Fibroblast of villous mesenchyme (primary cell): Measurements from ENCODE around the gene DYRK1A. TPM values are rescaled to one million over a fixed set of nuclear protein-coding genes. Genes with fewer than 3 reads are reported as not detected.
"Not testable (repeated sequence)": the region's sequence is repeated elsewhere in the genome, so short reads cannot be mapped to it uniquely, and the experiment has no call there.

ENCODE experiments used
- DNase-seq: peaks from one replicate; pipeline ENCODE4 v3.0.0-alpha.2; 2010; ENCODE audit warnings: low read depth
- H3K4me3 ChIP-seq: 2 replicates; pipeline ENCODE4 v1.5.1; 2011; ENCODE audit warnings: low read depth, mild to moderate bottlenecking, low read length
- total RNA-seq: library from RNA; depleted of rRNA; stranded (reverse); fragments of >200 nt; gene quantifications from 2 replicates; pipeline ENCODE4 v1.2.3, GENCODE V29; 2012
- TF ChIP-seq, protein P1 (sequence below): IDR thresholded peaks from 2 replicates; pipeline ENCODE4 v1.5.1; 2012; ENCODE audit warnings: low read depth, mild to moderate bottlenecking, low read length; ENCODE audit not compliant: insufficient read depth

The DYRK1A gene
- total RNA-seq, result 68.3 and 77.7 TPM in 2 replicates

DNA sequence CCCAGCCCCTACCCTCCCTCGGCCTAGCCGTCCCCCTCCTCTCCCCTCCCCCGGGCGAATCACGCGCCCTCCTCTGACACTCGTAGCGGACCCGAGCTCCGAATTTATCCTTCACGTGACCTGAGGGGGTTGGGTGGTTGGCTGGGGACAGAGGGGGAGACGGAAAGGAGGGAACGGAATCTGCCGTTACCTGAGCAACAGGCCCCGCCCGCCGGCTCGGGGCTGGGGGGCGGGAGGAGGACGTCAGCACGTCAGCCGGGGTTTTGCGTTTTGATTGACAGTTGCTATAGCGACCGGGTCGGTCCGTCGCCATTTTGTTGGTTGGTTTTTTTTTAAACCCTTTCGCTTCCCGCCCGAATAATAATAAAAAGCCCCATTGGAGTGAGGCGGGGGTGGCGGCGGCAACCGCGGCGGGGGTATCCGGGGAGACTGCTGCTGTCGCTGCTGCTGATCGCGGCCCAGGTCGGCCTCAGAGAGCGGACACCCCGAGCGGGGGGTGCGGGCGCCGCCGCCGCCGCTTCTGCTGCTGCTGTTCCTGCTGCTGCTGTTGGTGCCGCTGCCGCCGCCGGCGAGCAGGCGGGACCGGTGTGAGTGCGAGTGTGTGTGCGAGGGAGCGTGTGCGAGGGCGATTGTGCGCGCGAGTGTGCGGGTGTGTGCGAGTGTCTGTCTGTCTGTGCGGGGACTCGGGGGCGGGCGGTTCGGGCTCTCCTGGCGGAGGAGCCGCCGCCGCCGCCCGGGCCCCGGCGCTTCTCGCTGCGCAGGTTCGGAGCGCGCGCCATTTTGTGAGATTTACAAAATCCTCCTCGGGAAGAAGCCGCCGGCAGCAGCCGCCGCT is at the start of gene DYRK1A:
Gene DYRK1A, plus strand, starts transcription at position 292 of the 835 bp plus-strand sequence. CDS start 53,602 bp downstream, outside the sequence.
- peak within 1 kb of the TSS; percentile 82 for H3K4me3 ChIP-seq
- TF ChIP-seq, protein P1, sequence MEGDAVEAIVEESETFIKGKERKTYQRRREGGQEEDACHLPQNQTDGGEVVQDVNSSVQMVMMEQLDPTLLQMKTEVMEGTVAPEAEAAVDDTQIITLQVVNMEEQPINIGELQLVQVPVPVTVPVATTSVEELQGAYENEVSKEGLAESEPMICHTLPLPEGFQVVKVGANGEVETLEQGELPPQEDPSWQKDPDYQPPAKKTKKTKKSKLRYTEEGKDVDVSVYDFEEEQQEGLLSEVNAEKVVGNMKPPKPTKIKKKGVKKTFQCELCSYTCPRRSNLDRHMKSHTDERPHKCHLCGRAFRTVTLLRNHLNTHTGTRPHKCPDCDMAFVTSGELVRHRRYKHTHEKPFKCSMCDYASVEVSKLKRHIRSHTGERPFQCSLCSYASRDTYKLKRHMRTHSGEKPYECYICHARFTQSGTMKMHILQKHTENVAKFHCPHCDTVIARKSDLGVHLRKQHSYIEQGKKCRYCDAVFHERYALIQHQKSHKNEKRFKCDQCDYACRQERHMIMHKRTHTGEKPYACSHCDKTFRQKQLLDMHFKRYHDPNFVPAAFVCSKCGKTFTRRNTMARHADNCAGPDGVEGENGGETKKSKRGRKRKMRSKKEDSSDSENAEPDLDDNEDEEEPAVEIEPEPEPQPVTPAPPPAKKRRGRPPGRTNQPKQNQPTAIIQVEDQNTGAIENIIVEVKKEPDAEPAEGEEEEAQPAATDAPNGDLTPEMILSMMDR, result no peak
- DNase-seq, result peak; percentile 100

DNA sequence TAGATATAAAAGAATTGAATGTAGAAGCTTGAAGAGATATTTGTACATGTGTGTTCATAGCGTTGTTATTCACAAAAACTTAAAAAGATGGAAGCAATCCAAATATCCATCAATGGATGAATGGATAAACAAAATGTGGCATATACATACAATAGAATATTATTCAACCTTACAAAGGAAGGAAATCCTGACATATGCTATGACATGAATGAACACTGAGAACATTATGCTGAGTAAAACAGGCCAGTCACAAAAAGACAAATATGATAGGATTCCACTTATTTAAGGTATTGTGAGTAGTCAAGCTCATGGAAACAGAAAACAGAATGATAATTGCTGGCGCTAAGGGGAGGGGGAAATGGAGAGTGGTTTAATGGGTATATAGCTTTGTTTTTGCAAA is 47.0 kb upstream of the DYRK1A start:
- no peak overlapping the region for H3K4me3 ChIP-seq
- DNase-seq, result no peak
- TF ChIP-seq, protein P1, result no peak

DNA sequence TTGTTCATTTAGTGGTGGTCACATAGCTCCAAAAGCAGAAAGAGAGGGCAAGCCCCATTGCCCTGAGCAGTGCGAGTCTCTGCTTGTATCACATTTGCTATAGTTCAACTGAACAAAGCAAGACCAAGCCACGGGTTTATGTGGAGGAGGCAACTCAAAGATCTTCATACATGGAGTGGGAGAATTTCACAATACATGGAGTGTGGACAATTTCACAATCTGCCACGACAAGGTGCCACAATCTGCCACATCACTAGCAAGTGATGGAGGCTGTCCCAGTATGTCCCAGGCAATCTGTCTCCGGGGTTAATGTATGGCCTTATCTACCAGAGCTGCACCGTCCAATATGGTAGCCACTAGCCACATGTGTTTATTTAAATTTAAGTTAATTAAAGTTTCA is 44.5 kb upstream of the DYRK1A start:
- no peak for DNase-seq
- TF ChIP-seq, protein P1, result no peak
- H3K4me3 ChIP-seq, result no peak overlapping the region

DNA sequence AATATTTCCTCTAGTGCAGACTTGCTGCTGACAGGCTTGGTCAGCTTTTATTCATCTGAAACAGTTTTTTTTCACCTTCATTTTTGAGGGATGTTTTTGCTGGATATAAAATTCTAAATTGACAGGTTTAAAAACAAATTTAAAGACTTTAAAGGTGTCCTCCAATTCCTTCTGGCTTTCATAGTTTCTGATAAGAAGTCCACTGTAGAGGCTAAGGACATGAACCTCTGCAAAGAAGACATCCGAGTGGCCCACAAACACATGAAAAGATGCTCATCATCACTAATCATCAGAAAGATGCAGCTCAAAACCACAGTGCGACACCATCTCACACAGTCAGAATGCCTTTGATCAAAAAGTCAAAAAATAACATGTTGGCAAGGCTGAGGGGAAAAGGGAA is 42.0 kb upstream of the DYRK1A start:
- TF ChIP-seq, protein P1, result no peak
- no peak overlapping the region for H3K4me3 ChIP-seq
- no peak for DNase-seq

DNA sequence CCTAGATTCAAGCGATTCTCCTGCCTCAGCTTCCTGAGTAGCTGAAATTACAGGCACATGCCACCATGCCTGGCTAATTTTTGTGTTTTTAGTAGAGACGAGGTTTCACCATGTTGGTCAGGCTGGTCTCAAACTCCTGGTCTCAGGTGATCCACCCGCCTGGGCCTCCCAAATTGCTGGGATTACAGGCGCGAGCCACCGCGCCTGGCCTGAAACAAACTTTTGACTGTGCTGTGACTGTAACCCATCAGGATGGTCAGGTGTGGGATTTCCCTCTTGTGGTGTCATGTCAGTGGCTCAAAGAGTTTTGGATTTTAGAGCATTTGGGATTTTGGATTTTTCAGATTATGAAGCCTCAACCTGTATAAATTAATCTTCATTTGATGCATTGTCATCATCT is 38.4 kb upstream of the DYRK1A start:
- not testable (repeated sequence) for H3K4me3 ChIP-seq, DNase-seq

DNA sequence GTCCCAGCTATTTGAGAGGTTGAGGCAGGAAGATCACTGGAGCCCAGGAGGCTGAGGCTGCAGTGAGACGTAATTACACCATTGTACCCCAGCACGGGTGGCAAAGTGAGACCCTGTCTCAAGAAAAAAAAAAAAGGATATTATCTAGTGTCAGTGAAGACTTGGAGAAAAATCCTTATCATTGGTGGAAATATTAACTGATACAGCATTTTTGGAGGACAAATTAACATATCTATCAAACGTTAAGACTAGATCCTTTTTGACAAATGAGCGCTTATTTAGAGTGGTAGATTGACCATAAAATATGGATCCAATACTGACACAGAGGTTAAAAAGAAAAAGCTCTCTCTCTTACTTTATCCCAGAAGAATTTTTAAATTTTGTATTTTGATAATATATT is 35.2 kb upstream of the DYRK1A start:
- no peak overlapping the region for H3K4me3 ChIP-seq
- TF ChIP-seq, protein P1, result no peak
- no peak for DNase-seq

DNA sequence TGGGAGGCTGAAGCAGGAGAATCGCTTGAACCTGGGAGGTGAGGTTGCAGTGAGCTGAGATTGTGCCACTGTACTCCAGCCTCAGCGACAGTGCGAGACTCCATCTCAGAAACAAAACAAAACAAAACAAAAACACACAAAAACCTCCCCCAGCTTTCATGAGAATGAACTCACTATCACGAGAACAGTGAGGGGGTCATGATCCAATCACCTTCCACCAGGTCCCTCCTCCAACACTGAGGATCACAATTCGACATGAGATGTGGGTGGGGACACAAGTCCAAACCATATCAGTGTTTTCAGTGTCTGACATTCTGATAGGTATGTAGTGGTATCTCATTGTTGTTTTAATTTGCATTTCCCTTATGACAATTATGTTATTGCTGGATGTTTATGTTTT is 31.5 kb upstream of the DYRK1A start:
- TF ChIP-seq, protein P1, result no peak
- no peak overlapping the region for H3K4me3 ChIP-seq
- no peak for DNase-seq
